ENCODE data around the gene PSAP. TPM values are rescaled to one million over a fixed set of nuclear protein-coding genes. Genes with fewer than 3 reads are reported as not detected.

The PSAP gene
- total RNA-seq, 2 experiments from 2014 or later, result 112 to 113 TPM

Small RNA genes lying within 50 kb of the gene (microRNA-seq; reads per million reads assigned to microRNA genes)
- not detected for gene MIR7152

Other genes with a start within 250 kb of the PSAP start
- gene C10orf105, start 131.5 kb downstream of the PSAP start, total RNA-seq, result 1 to 10 TPM in 1 of 2 experiments, under 1 TPM in 1; 0.73 to 1.1 TPM
- 100 to 1,000 TPM; 127 to 133 TPM for gene VSIR, start 77.7 kb downstream of the PSAP start, total RNA-seq
- gene CHST3, start 113.1 kb upstream of the PSAP start, total RNA-seq, result not detected
- 100 to 1,000 TPM; 261 to 268 TPM for gene SPOCK2, start 237.3 kb upstream of the PSAP start, total RNA-seq

All from activated CD8-positive, alpha-beta T cell treated with anti-CD3 and anti-CD28 coated beads, Interleukin-2, amount 10 ng/mL, durations not matched to agents 7 days and 5 days (primary cell).